Stomach (tissue), 4 donors: ENCODE data around the gene PRR20B.
"Not testable (repeated sequence)": the region's sequence is repeated elsewhere in the genome, so short reads cannot be mapped to it uniquely, and the experiment has no call there.

Experiments used
- CTCF ChIP-seq, 7 experiments: fragments of 450-650 bp in 4 of 7; fragments of 200-600 bp in 3 of 7; sonication (generic) in 3 of 7; IDR thresholded peaks; one replicate each; pipeline ENCODE4 v1.5.1; 2016 to 2019; ENCODE audit warnings: antibody characterized with exemption in 7 of 7, control low read depth in 2 of 7, mild to moderate bottlenecking in 1 of 7
- POLR2A ChIP-seq, 4 donors: fragments of 450-650 bp; IDR thresholded peaks; one replicate each; pipeline ENCODE4 v1.6.1; 2016; ENCODE audit warnings: antibody characterized with exemption in 4 of 4, control low read depth in 2 of 4, mild to moderate bottlenecking in 1 of 4, moderate library complexity in 1 of 4

DNA sequence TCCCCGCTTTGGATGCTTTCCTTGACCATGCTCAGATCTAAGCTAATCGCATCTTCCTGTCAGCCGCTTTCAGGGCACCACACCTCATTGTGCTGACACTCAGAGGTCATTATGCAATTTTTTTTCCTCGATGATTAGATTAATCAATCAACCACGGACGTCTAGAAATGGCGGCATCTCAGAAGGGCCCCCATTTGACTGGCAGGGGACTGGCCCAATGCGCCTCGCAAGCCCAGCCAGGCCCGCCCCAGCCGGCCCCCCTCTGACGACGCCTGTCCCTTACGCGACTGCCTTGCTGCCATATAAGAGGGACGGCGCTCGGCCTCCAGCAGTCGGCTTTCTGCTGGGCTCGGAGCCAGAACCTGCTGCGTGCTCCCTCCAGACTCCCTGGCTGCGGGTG lies 13.0 kb downstream of the PRR20B start, which contains the start of gene PRR20D:
- not testable (repeated sequence) for TF ChIP-seq CTCF, POLR2A (IDR thresholded peaks at IDR 0.05)
